Inflammatory macrophage (primary cell): ENCODE data around the gene VLDLR.

Experiments used
- DNase-seq, 2 donors: peaks; one replicate each; pipeline ENCODE4 v3.0.0-alpha.2; 2020 to 2022
- total RNA-seq, 18 experiments: gene quantifications; one replicate each; lab custom pipeline; 2026; ENCODE audit warnings: mixed read lengths in 6 of 18, inconsistent platforms in 2 of 18; lab: John Stamatoyannopoulos, UW

The VLDLR gene
- 0.05 to 2.4 (median 0.76) reads per million in 18 experiments for total RNA-seq

DNA sequence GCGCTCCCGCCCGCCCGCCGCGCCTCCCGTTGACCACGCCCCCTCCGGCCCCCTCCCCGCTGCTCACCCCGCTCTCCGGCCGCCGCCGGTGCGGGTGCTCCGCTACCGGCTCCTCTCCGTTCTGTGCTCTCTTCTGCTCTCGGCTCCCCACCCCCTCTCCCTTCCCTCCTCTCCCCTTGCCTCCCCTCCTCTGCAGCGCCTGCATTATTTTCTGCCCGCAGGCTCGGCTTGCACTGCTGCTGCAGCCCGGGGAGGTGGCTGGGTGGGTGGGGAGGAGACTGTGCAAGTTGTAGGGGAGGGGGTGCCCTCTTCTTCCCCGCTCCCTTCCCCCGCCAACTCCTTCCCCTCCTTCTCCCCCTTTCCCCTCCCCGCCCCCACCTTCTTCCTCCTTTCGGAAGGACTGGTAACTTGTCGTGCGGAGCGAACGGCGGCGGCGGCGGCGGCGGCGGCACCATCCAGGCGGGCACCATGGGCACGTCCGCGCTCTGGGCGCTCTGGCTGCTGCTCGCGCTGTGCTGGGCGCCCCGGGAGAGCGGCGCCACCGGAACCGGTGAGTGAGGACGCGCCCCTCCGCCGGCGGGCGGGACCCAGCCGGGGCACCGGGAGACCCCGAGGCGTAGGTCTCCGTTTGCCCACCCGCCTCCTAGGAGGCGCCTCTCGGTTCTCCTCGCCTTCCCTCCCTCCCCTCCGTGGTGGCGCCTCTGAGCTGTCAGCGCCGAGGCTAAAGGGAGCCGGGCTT, at the start of gene VLDLR:
VLDLR (plus strand) TSS at position 66 of the 739 bp plus-strand sequence; CDS start at position 469, 403 bp downstream.
- no peak for DNase-seq

DNA sequence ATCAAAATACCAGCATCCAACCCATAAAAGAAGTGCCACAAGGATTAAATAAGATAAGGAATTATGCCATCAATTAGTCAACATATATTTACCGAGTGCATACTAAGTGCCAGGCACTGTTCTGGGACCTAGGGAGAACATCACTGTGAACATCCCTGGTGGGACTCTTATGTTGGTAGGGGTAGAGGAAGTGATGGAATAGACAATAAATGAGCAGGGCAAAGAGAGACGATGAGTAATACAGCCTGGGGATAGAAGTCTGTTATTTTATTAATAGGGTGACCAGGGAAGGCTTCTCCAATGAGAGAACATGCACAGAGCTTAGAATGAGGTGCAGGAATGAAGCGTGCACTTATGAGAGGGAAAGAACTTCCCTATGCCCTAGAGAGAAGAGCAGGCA, 47.4 kb upstream of the VLDLR start:
- no peak for DNase-seq

DNA sequence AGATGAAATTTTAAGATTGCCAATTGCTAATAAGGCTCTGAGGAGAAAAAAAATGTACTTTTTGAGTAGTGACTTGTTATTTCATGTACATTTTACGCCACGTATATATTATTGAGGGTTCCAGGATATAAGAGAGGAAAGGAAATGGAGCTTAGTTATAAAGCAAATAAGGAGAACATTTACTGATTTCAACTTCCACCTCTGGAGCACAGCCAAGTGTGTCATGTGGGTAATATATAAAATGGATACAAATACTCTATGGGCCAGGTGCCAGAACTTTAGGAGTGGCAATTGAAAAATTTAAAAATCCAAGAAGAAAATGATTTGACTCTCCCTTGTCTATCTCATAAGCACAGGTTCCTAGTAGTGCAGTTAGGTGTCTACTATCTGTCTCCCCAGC, 45.0 kb upstream of the VLDLR start:
- no peak for DNase-seq

DNA sequence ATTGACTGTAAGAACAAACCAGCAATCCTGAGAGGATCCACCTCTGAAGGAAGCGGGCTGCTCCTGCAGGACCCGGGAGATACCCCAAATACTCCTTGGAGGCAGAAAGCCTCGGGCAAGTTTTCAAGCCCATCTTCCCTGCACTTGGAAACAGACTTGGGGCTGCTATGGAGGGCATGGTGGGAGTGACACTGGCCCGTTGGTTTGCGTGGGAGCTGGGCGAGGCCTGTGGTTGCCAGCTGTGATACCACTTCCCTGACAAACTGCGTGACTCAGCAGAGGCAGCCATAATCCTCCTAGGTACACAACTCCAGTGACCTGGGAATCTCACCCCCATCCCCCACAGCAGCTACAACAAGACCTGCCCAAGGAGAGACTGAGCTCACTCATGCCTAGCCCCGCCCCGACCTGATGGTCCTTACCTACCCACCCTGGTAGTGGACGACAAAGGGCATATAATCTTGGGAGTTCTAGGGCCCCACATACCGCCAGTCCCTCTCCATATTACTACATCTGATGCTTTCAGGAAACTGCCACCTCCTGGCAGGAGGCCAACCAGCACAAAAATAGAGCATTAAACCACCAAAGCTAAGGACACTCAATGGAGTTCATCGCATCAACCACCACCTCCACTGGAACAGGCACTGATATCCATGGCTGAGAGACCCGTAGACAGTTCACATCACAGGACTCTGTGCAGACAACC, 38.1 kb upstream of the VLDLR start:
- DNase-seq = peak in 1 of 2 donors; percentile 15

DNA sequence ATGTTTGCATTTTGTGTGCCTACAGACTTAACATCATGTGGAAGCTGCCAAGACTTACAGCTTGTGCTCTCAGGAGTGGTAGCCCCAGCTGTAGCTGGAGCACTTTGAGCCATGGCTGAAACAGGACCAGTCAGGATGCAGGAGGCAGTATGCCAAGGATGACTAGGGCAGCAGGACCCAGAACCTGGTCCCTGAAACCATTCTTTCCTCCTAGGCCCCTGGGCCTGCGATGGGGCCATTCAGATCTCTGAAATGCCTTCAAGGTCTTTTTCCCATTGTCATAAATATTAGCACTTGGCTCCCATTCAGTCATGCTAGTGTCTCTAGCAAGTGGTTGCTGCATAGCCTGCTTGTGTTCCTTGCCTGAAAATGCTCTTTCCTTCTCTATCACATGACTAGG, 29.6 kb upstream of the VLDLR start:
- DNase-seq = no peak

DNA sequence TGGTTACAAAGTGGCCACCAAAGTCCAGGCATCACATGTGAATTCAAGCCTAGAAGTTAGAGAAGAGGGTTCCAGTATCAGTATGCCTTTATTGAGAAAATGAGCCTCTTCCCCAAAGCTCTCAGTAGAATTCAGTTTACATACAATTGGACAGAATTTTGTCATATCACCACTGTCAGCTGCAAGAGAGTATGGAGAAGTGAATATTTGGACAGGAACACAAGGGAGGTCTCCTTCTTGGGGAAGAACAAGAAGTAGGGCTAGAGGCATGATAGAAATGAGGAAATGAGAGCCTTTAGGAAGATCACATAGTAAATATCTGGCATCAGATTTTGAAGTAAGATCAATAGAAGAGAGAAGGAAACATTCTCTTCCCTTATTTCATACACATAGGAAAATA, 27.8 kb upstream of the VLDLR start:
- DNase-seq = peak; percentile 26 to 57

DNA sequence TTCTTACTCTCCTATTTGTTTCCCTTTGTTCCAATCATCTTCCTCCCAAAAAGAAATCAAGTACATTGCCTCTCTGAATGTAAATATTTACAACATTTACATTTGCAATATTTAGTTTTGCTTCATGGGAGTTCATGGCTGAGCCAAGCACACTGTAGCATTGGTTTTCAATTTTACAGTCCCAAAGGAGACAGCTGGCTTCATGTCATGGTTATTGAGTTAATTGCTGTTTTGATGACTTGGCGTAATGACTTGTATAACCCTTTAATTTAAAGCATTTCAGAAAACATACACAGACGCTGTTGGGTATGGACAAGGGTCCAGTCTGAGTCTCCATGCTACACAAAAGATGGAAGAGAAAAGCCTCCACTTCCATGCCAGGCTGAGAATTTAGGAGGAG, 25.6 kb upstream of the VLDLR start:
- no peak for DNase-seq

DNA sequence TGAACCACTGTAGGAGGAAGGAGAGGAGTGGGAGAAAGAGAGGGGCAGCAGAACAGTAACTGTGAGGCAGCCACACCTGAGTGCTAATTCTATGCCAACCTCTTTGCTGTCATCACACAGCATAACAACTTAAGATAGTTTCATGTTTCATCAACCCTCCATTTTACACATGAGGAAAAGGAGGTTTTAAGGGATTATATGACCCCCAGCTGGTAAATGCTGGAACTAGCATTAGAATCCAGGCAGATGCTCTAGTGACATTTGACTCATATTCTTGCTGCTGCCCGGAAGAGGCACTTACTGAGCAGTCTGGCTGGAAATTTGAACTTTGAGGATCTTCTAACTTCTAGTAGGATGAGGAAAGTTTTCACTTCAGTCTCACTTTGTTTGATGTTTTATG, 24.1 kb upstream of the VLDLR start:
- no peak for DNase-seq

DNA sequence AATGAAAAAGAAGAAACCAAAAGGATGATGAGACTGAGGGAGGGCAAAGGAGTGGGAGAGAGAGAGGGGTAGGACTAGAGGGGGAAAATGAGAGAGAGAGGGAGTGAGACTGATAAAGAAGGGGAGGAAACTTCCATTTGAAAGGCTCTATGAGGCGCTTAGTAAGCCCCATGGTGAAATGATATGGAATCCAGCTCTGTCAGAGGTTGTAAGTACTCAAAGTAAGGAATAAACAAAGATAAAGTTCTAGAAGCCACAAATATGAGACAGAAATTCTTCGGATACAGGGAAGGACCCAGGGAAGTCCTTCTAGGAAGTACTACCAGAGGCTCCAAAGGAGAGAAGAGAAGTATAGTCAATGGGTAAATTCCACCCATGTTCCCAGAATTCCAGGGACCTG, 21.7 kb upstream of the VLDLR start:
- no peak for DNase-seq

DNA sequence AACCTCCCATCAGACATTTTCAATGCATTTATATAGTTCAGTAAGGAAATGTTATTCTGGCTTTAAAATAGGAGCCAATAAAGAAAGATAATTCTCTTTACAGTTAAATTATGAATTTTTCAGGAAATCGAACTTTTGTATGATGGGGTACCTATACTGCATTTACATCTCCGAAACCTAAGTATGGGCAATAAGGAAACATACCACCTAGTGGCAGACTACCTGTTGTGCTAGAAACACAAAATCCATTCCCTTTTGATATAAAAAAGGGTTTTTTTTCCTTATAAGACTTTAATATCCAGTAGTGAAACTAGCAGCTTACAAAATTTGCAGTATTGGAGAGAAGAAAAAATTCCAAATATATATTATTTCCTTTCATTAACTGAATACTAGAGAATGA, 21.3 kb upstream of the VLDLR start:
- DNase-seq = no peak

DNA sequence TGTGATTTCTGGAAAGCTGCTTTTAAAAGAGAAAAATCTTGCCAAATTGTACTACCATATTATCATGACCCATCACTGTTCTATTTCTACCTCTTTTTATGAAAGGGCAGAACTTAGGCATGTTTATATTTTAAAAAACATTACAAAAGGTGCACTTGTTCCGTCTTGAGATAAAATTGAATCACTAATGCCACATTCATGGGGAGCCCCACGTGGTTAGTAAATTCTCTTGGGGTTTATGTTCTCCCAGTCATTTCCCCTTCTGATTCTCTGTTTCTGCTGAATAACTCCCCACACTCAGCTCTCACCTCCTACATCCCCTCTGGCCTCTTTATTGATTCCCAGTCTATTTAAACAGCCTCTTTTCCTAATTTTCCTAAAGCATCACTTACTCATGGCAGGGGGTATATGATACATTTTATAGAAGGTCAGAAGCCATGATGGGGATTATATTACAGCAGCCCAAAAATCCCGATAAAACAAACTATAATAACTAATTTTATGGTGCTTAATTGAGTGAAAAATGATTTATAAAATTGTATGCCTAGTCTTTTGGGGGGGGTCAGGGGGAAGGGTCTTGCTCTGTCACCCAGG, 19.7 kb upstream of the VLDLR start:
- DNase-seq = no peak

DNA sequence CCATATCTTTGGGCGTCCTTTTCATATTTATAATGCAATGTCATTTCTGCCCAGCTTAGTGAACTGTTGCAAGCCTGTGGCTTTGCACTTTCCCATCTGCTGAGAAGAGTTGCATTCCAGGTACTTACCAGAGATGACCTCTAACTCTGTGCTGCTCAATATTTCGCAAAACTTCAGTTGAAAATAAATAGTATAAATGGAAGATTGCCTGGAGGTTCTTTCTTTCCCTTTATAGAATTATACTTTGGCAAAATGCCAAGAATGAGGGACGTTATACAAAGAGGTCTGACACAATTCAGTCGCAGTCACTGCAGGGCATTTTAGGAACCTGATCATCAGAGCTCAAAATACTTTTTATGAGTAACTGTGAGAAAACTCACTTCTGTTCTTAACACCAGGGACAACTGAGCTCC, 18.9 kb upstream of the VLDLR start:
- peak in 1 of 2 donors; percentile 17 for DNase-seq

DNA sequence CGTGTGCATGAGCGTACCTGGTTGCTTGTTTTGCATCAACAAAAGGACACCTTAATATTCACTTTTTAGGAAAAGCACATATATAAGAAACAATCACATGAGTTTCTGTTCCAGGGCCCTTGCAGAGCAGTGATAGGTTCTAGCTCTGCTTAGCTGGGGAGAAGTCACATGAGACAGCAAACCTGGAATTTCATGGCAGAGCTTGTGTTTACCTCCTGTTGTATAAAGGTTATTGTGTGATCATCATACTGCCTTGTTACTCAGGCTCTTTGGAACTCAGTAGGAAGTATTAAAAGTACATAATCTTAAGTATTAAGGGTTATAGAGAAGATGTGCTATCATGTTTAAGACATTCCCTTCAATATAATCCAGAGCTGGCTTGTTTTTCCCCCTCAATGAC, 18.0 kb upstream of the VLDLR start:
- no peak for DNase-seq

DNA sequence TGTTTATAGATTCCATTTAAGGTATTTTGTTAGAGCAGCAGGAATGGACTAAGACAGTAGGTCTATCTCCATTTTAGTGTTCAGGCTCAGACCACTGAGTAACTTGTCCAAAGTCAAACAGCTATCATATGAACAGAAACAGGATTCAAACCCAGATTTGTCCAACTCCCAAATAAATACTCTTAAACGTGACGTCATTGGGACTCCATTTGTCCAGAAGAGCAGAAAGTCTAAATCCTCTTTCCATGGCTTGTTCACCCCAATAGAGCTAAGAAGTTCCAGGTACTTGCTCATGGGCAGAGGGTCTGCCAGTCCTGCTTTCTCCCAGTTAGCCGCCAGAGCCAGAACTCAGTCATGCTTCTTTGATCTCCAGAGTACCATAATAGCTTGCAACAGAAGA, 16.3 kb upstream of the VLDLR start:
- no peak for DNase-seq

DNA sequence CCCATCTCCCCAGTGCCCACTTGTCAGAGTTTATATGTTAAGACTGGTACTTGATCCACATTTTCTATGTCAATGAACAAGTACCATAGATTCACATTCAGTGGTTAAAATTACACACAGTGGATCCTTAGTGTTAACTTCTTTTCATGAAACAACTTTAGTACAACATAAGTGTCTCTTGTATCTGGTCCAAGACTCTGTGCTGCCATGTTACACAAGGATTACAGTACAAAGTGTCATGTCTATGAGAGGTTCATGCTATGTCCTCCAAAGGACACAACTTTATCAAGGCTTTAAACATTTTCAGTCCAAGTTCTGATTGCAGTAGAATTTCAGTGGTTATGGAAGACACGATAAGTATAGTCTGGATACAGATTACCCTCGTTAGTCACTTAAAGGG, 13.3 kb upstream of the VLDLR start:
- DNase-seq = no peak

DNA sequence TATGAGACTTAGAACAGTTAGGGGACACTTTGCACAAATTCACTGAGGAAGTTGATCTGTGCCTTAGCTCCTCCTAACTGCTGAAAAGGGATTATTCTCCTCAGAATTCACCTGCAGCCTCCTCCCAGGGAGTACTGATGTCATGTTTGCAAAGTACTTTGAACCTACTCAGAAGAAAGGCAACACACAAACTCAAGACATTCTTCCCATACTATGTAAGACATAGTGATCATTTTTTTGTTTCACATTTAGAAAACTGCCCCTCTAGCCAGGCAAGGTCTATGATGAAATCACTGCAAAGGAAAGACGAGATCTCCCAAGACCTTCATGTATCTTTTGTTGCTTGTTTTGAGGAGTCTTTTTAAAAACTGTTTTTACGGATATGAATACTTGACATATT, 10.6 kb upstream of the VLDLR start:
- DNase-seq = no peak

DNA sequence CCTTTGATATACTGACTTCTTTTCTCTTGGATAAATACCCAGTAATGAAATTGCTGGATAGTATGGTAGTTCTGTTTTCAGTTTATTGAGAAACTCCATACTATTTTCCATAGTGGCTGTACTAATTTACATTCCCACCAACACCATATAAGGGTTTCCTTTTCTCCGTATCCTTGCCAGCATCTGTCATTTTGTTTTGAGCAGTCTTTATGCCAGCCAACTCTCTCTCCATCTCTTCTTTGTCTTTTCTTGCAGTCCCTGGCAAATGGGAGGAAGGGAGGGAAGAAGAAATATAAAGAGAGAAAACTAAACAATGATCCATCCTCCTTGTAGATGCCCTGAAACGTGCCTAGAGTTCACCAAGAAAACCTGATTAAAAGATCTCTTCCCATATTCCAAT, 9.6 kb upstream of the VLDLR start:
- DNase-seq = no peak

DNA sequence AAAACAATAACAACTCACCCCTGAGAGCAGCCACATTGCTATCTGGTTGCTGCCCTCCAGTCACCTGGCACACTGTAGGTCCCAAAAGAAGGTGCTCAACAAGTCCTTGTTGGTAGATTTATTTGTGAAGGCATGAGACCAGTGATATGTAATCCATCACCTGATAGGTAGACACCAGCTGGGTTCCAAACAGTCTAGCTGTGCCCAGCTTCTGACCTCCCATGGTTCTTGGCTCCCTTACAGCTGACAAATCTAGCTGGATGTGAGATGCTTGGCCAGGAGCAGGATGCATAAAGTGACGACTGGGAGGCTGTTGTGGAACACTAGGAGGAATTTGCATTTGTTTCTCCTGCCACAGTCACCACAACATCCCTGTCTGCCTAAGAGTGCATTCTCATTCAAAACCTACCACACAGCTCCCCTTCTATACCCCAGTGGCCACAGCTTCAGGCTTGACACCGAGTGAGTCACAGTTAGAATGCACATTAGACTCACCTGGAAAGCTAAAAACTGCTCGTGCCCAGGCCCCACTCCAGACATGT, 7.8 kb upstream of the VLDLR start:
- DNase-seq = no peak

DNA sequence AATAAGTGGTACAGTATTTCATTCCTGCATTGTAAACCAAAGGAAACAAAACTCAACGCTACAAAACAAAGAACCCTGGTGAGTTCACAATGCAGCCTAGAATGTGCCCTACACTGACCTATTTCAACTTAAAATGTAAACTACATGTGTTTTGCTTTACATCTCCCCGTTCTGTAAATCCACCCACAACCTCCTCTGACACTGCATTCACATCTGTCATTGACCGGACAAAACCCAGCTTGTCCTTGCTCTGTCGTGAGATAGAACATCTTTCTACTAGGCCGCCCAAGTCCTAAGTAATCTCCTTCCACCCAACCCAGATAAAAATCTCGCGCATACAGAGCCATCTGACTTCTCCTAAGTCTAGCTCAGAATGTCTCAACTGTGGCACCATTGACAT, 6.1 kb upstream of the VLDLR start:
- no peak for DNase-seq

DNA sequence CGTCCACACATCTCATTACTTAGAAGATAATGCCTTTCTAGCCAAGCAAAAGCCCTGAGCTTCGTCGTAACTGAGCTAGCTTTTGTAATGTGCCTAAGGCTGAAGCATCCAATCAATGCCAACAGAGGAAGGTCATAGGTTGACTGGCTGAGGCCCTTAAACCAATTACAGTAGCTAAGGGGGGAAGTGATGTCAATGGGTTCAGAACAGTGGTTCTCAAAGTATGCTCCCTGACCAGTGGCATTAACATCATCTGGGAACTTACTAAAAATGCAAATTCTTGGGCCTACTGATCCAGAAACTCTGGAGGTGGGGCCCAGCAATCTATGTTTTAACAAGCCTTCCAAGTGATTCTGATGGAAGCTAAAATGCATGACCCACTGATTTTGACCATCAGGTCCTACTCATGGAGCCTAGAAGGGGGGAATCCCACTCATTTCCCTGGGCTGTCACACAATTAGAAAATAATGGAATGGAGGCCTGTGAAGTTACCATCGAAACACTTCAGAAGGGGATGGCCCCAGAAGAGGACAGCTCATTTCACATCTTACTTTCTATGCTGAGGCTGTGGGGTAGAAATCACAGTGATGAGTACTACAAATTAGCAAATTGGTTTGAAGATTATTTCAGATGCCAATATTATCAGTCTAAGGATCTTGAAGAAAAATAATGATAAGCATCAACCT, 4.8 kb upstream of the VLDLR start:
- DNase-seq = no peak

DNA sequence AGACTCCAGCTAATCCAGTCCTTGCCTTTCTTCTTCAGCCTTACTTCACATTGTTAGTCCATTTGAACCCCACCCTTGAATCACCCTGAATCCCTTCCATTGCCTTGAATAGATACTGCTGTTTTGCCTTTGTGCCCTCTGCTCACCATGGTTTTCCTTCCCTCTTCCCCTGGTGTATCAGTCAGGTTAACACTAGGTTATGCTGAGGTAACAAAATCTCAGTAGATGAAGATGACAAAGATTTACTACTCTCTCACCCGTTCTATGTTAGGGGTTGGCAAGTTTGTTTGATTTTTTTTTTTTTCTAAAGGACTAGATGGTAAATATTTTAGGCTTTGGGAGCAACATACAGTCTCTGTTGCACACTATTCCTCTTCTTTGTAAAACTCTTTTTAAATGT, 3.3 kb upstream of the VLDLR start:
- no peak for DNase-seq

DNA sequence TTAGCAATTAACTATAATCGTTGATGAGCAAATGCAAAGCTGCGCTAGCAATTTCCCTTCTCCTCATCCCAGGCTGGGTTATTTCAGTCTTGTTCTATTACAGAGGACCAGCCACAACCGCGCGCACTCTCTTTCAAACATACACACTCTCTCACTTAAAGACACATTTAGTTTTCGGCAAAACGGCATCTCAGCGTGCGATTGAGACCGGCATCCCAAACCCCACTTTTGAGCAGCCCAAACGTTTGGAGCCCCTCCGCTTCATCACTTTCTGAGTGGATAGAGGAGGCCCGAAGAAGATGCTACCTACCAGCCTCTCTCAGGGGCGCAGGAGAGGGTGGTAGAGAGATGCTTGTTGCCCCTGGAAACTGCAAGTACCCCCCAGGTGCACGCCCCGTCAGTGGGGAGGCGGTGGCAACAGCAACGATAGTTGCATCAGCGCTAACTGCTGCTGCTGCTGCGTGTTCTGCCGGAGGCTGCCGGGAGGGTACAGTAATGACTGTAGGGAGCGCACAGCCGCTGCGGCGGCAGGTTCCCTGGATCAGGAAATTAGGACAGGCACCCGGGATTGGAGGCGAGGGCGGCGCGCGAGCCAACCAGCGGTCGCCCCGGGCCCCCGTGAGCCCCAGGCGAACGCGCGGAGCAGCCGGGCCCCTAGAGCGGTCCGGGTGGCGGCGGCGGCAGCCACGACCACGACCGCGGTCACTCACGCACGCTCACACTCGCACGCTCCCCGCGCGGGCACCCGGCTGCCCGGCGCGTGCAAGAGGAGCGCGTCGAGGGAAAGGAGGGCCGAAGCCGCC, 467 bp upstream of the VLDLR start:
- DNase-seq = peak; percentile 28 to 34
